Retinal pigment epithelial cell (primary cell): ENCODE results near the gene TIMM13.
A peak's percentile ranks its signal among the peaks of the same experiment; 100 is the strongest.

Source experiments
- DNase-seq: peaks from one replicate; pipeline ENCODE4 v3.0.0-alpha.2; 2010; ENCODE audit warnings: low read depth
- H3K4me3 ChIP-seq: 2 replicates; pipeline ENCODE4 v1.5.1; 2011; ENCODE audit warnings: mild to moderate bottlenecking, low read length, control low read depth, moderate library complexity
- CTCF ChIP-seq: conservative IDR thresholded peaks from 2 replicates; pipeline ENCODE4 v1.5.1; 2011; ENCODE audit warnings: low read depth, low read length, control low read depth, inconsistent platforms

Gene TIMM13

GRCh38 chr19:2426611-2427428, 566 bp downstream of the TIMM13 start:
- DNase-seq: no peak
- peak overlapping the region; percentile 68 for H3K4me3 ChIP-seq
- TF ChIP-seq CTCF: peak; percentile 22

DNA sequence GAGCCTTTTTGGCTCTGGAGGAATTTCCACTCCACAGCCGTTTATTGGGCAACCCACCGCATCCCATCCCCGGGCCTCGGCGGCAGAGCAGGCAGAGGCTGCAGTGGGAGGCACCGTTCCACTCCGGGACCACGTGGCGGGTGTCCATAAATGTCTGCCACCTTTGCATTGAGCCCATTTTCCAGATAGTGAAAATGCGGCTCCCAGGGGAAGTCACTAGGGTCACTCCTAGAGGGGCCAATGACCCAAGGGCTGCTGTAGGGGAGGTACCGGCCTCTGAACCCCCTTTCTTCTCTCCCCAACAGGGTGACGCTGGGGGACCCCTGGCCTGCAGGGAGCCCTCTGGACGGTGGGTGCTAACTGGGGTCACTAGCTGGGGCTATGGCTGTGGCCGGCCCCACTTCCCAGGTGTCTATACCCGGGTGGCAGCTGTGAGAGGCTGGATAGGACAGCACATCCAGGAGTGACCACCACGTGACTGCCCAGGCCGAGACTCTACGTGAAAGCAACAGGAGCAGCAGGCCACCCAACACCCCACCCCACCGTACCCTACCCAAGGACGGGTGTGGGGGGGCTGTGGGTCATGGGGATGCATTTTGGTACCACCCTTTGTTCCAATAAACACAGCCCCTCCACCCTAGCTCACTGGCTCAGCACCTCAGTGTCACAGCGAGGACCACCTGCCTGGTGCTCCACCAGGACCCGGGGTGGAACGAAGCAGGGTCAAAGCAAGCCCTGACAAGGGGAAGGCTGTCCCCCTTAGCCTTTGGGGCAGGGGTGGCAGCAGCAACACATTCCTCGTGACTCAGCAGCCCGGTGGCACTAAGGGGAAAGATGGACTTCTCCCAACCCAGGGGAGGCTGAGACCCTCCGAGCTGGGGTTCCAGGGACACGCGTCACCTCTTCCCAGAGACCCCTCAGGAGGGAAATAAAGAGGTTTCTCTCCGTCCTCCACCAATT, 1.5 kb downstream of the TIMM13 start:
- TF ChIP-seq CTCF: no peak
- peak overlapping the region; percentile 68 for H3K4me3 ChIP-seq
- DNase-seq: no peak

GRCh38 chr19:2424686-2425621, 2.4 kb downstream of the TIMM13 start:
- H3K4me3 ChIP-seq: no peak overlapping the region
- no peak for DNase-seq
- TF ChIP-seq CTCF: peak; percentile 42

DNA sequence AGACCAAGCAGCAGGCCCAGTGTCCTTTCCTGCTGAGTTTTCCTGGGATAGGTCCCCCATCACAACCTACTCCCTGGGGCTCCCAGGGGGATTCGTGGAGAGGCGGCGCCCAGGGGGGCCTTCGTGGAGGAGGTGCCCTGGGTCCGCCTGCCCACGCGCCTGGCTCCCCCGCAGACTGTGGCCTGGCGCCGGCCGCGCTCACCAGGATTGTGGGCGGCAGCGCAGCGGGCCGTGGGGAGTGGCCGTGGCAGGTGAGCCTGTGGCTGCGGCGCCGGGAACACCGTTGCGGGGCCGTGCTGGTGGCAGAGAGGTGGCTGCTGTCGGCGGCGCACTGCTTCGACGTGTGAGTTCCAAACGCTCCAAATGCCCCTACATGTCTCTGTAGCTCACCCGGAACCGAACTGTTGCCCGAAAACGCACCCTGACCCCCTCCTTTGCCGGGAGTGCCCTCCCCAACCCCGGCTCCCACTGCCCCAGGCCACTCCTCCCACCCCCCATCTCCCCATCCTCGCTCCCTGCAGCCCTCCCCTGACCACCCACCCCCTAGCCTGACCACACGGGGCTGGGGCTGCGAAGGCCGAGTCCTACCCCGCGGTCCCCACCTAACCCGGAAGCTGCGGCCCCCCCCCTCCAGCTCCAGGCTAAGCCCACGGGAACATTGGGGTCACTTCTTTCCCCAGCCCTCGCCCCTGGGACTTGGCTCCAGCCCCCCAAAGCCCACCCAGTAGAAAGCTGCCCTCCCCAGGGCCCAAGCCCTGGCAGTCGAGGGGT, 3.3 kb downstream of the TIMM13 start:
- no peak overlapping the region for H3K4me3 ChIP-seq
- no peak for TF ChIP-seq CTCF
- DNase-seq: no peak

DNA sequence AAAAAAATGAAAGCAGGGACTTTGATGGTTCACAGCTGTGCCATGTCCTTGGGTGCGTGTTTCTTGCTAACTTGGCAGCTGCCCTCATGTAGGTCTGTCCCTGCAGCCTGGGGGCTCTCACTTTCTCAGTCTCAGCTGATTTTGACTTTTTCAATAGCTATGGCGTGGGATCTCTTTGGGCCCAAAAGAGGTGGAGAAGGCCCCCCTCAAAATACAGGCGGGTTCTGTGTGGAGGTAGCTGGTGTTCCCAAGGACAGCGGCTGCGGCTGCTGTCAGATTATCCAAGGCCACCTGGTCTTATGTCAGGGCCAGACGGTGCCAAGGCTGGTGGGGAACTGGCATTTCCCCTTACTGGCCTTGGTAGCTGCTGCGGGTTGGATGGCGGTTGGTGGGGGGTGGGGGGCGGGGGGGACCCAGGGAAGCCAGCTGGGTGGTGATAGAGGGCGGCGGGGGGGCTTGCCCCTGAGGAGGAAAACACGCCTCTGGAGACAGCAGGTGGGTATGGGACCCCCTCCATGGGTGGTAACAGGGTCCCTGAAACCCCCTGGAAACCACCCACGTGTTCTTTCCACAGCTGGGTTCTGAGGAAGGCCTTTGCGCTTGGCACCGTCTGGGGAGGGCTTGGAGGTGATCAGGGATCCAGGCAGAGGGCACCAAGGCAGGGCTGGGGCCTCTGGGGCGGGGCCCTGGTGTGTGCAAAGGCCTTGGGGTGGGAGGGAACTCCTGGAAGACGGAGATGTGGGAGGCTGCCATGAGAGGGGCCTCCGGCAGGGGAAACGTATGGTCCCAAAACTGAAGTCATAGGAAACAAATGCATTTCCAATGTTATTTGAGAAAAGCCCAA, 4.1 kb downstream of the TIMM13 start:
- DNase-seq: no peak
- H3K4me3 ChIP-seq: no peak overlapping the region
- no peak for TF ChIP-seq CTCF
